Measurements from ENCODE around the gene USH1C. TPM values are rescaled to one million over a fixed set of nuclear protein-coding genes. Genes with fewer than 3 reads are reported as not detected.

USH1C gene
- total and polyA plus RNA-seq, 4 donors = 0.10 to 0.55 (median 0.13) TPM

DNA sequence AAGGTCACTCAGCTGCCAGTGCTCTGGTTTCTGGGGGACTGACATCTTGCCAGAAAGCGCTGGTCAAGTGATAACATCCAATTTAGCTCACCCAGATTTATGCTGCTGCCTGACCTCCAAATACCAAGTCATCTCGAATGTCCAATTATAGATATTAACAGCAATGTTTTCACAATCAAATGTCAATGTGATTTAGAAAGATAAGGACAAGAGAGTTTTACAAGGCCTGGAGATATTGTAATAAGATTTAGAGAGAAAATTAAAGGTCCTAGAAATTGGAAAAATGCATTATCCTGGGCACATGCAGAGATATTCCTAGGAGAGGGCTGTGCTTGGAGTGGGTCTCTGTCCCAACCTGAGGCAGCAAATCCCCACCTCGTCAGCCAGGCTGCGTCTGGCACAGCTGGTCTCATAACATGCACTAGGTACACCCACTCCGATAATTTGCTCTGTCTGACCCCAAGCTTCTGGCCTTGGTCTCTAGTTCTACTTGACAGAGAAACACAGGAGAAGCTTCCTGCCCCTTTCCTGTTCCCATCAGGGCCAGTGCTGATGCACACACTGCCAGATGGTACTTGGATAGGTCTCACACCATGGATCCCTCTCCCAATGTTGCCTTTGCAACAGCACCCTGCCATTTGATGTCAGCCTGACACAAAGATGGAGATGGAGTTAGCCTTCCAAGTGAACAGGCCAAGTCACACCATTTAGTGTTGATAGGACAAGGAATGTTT, 28.6 kb downstream of the USH1C start:
- TF ChIP-seq, protein P1, sequence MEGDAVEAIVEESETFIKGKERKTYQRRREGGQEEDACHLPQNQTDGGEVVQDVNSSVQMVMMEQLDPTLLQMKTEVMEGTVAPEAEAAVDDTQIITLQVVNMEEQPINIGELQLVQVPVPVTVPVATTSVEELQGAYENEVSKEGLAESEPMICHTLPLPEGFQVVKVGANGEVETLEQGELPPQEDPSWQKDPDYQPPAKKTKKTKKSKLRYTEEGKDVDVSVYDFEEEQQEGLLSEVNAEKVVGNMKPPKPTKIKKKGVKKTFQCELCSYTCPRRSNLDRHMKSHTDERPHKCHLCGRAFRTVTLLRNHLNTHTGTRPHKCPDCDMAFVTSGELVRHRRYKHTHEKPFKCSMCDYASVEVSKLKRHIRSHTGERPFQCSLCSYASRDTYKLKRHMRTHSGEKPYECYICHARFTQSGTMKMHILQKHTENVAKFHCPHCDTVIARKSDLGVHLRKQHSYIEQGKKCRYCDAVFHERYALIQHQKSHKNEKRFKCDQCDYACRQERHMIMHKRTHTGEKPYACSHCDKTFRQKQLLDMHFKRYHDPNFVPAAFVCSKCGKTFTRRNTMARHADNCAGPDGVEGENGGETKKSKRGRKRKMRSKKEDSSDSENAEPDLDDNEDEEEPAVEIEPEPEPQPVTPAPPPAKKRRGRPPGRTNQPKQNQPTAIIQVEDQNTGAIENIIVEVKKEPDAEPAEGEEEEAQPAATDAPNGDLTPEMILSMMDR (IDR thresholded peaks at IDR 0.05; ENCODE audit: control extremely low read depth, extremely low read depth) = no peak
- Histone ChIP-seq H3K9me3 (ENCODE audit: control insufficient read depth in 4 of 4, insufficient read depth in 3 of 4, low read length in 3 of 4) (no peaks in the 10 kb centered on the region), H3K4me1 (ENCODE audit: control insufficient read depth in 5 of 5, insufficient read depth in 5 of 5, low read length in 5 of 5) (peaks cover 0 to 2% (median 0%) of the 10 kb centered on the region in 5 donors), H3K27me3 (ENCODE audit: control insufficient read depth in 3 of 3, insufficient read depth in 3 of 3, low read length in 2 of 3) (no peaks in the 10 kb centered on the region), H3K9ac (ENCODE audit: insufficient read depth in 1 of 2, low read length in 2 of 2) (no peak overlapping the region), H3K27ac (ENCODE audit: low read depth in 1 of 2, low read length in 1 of 2) (no peak overlapping the region), H3K4me3 (no peak overlapping the region), H3K36me3 (ENCODE audit: control insufficient read depth in 4 of 4, insufficient read depth in 4 of 4, low read length in 4 of 4) (no peaks in the 10 kb centered on the region)
- WGBS, 2 donors = 64 to 68% methylated on average over 5 of the region's 5 CpGs
- ATAC-seq (ENCODE audit: insufficient read depth, low FRiP score) = no peak
- DNase-seq = no peak

DNA sequence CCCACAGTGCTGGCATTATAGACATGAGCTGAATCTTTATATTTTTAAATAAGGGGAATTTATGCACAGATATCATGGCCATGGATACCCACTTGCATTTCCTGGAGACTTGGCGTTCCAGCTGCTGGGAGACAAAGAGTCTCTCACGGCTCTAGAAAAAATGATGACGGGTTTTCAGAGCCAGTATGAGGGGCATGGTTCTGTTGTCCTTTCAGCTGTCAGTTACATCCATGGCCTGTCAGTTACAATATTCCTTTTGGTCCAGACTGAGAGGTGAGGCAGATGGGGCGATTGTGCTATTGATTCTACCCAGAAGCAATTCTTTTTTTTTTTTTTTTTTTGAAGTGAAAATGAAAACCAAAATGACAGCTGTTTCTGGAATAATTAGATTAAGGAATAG, 29.7 kb downstream of the USH1C start:
- no peak for DNase-seq
- Histone ChIP-seq H3K27ac (ENCODE audit: low read depth in 1 of 2, low read length in 1 of 2) (no peak overlapping the region), H3K4me3 (no peak overlapping the region), H3K36me3 (ENCODE audit: control insufficient read depth in 4 of 4, insufficient read depth in 4 of 4, low read length in 4 of 4) (no peaks in the 10 kb centered on the region), H3K27me3 (ENCODE audit: control insufficient read depth in 3 of 3, insufficient read depth in 3 of 3, low read length in 2 of 3) (no peaks in the 10 kb centered on the region), H3K9me3 (ENCODE audit: control insufficient read depth in 4 of 4, insufficient read depth in 3 of 4, low read length in 3 of 4) (no peaks in the 10 kb centered on the region), H3K4me1 (ENCODE audit: control insufficient read depth in 5 of 5, insufficient read depth in 5 of 5, low read length in 5 of 5) (peaks cover 0 to 2% (median 0%) of the 10 kb centered on the region in 5 donors), H3K9ac (ENCODE audit: insufficient read depth in 1 of 2, low read length in 2 of 2) (no peak overlapping the region)
- ATAC-seq (ENCODE audit: insufficient read depth, low FRiP score) = no peak
- TF ChIP-seq, protein P1 (IDR thresholded peaks at IDR 0.05; ENCODE audit: control extremely low read depth, extremely low read depth) = no peak
- WGBS, 2 donors = 80 to 81% methylated on average over 4 of the region's 4 CpGs

DNA sequence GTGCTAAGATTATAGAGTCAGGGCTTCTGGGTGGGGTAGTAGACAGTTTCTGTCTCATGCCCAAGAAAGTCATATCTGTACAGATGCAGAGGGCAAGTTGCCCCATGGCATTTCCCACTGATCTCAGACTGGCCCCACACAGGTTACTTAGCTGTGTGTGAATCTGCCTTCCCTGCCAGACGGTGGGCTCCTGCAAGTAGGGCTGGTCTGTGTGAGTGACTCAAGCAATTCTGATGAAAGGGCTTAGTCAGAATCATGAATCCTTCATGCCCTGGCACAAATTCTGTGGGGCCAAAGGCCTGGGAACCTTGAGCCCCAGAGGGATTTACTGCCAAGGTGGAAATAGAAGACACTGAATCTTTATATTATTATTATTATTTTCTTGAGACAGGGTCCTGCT, 30.4 kb downstream of the USH1C start:
- TF ChIP-seq, protein P1 (IDR thresholded peaks at IDR 0.05; ENCODE audit: control extremely low read depth, extremely low read depth) = no peak
- H3K36me3 ChIP-seq (ENCODE audit: control insufficient read depth in 4 of 4, insufficient read depth in 4 of 4, low read length in 4 of 4) = no peaks in the 10 kb centered on the region
- H3K9ac ChIP-seq (ENCODE audit: insufficient read depth in 1 of 2, low read length in 2 of 2) = no peak overlapping the region
- no peak overlapping the region for H3K4me3 ChIP-seq
- peaks cover 0 to 2% (median 0%) of the 10 kb centered on the region in 5 donors for H3K4me1 ChIP-seq (ENCODE audit: control insufficient read depth in 5 of 5, insufficient read depth in 5 of 5, low read length in 5 of 5)
- no peak for DNase-seq
- no peaks in the 10 kb centered on the region for H3K27me3 ChIP-seq (ENCODE audit: control insufficient read depth in 3 of 3, insufficient read depth in 3 of 3, low read length in 2 of 3)
- WGBS, 2 donors = 78 to 81% methylated on average over 1 of the region's 1 CpG
- H3K9me3 ChIP-seq (ENCODE audit: control insufficient read depth in 4 of 4, insufficient read depth in 3 of 4, low read length in 3 of 4) = no peaks in the 10 kb centered on the region
- H3K27ac ChIP-seq (ENCODE audit: low read depth in 1 of 2, low read length in 1 of 2) = no peak overlapping the region
- no peak for ATAC-seq (ENCODE audit: insufficient read depth, low FRiP score)

All from lung (tissue), 12 donors.